K562 (cell line): ENCODE measurements around the gene DGUOK. TPM values are rescaled to one million over a fixed set of nuclear protein-coding genes. Genes with fewer than 3 reads are reported as not detected.

ENCODE experiments used
- BCL6 ChIP-seq: fragments of 250-450 bp; sonication (Bioruptor Pico); IDR thresholded peaks from 2 replicates; pipeline ENCODE4 v1.4.0; 2020
- CBFB ChIP-seq: sonication (generic); formaldehyde crosslinking; IDR thresholded peaks from 2 replicates; pipeline ENCODE4 v1.4.0; 2020; ENCODE audit warnings: mild to moderate bottlenecking, missing genetic modification reagents
- CSDE1 ChIP-seq, 2 experiments: fragments of 450-650 bp; IDR thresholded peaks; 2 replicates each; pipeline ENCODE4 v1.6.1; 2016; ENCODE audit warnings: mild to moderate bottlenecking in 1 of 2
- ESRRA ChIP-seq: fragments of 450-650 bp; IDR thresholded peaks from 2 replicates; pipeline ENCODE4 v1.6.1; 2014; ENCODE audit warnings: low read depth, mild to moderate bottlenecking, moderate library complexity, borderline replicate concordance
- IFI16 ChIP-seq: fragments of 250-450 bp; sonication (Bioruptor Pico); IDR thresholded peaks from 2 replicates; pipeline ENCODE4 v2.1.2; 2022; ENCODE audit warnings: mild to moderate bottlenecking, inconsistent platforms
- JUND ChIP-seq, 2 experiments: IDR thresholded peaks; 2 replicates in 1 of 2; 3 replicates in 1 of 2; pipeline ENCODE4 v1.6.1; 2011; ENCODE audit warnings: borderline replicate concordance in 2 of 2, low read depth in 2 of 2, low read length in 2 of 2, improper control_type of control experiment in 1 of 2, missing biosample characterization in 1 of 2, missing genetic modification characterization in 1 of 2, missing genetic modification reagents in 1 of 2
- MAFG ChIP-seq: fragments of 450-650 bp; conservative IDR thresholded peaks from 2 replicates; pipeline ENCODE4 v1.6.1; 2016; ENCODE audit warnings: missing genetic modification characterization, missing compliant biosample characterization
- NELFE ChIP-seq: IDR thresholded peaks from 2 replicates; pipeline ENCODE4 v1.6.1; 2011; ENCODE audit warnings: mild to moderate bottlenecking; ENCODE audit not compliant: insufficient read depth, insufficient read length
- POLR2G ChIP-seq: fragments of 200-400 bp; formaldehyde crosslinking; IDR thresholded peaks from 2 replicates; pipeline ENCODE4 v1.6.1; 2017; ENCODE audit warnings: low read depth, mild to moderate bottlenecking, antibody characterized with exemption, low read length, moderate library complexity
- RBM25 ChIP-seq: fragments of 200-400 bp; formaldehyde crosslinking; IDR thresholded peaks from 2 replicates; pipeline ENCODE4 v1.6.1; 2018; ENCODE audit warnings: low read length, low read depth, moderate library complexity; ENCODE audit not compliant: severe bottlenecking
- RFX1 ChIP-seq: fragments of 450-650 bp; IDR thresholded peaks from 2 replicates; pipeline ENCODE4 v1.6.1; 2016; ENCODE audit warnings: mild to moderate bottlenecking, moderate library complexity
- SRSF3 ChIP-seq: fragments of 200-400 bp; formaldehyde crosslinking; IDR thresholded peaks from 2 replicates; pipeline ENCODE4 v1.6.1; 2016; ENCODE audit warnings: mild to moderate bottlenecking, low read length, moderate library complexity; ENCODE audit not compliant: insufficient read depth
- STAT5B ChIP-seq: fragments of 250-450 bp; sonication (Bioruptor Pico); IDR thresholded peaks from 2 replicates; pipeline ENCODE4 v1.8.0; 2021; ENCODE audit warnings: mild to moderate bottlenecking, inconsistent platforms
- ZKSCAN3 ChIP-seq: fragments of 250-450 bp; sonication (Bioruptor Pico); IDR thresholded peaks from 2 replicates; pipeline ENCODE4 v1.4.0; 2020
- ZNF239 ChIP-seq: fragments of 250-450 bp; sonication (Bioruptor Pico); IDR thresholded peaks from 2 replicates; pipeline ENCODE4 v1.4.0; 2020; ENCODE audit warnings: mild to moderate bottlenecking
- ZNF316 ChIP-seq: fragments of 450-650 bp; IDR thresholded peaks from 2 replicates; pipeline ENCODE4 v1.6.1; 2016
- ZSCAN32 ChIP-seq: fragments of 450-650 bp; formaldehyde crosslinking; IDR thresholded peaks from 2 replicates; pipeline ENCODE4 v1.4.0; 2020; ENCODE audit warnings: mild to moderate bottlenecking, moderate library complexity
- polyA plus RNA-seq, 8 experiments: library from polyadenylated mRNA; depleted of rRNA in 4 of 8; stranded (reverse) in 5 of 8; unstranded in 3 of 8; fragments of >200 nt; fragmentation: Nextera tagmentation in 2 of 8; fragmentation: Illumina TruSeq in 1 of 8; extraction: Ambion mirVana in 2 of 8; extraction: Trizol in 1 of 8; gene quantifications; 2 replicates each; pipeline versions ENCODE4 v1.2.1 to v1.2.3, GENCODE V29; 2011 to 2014; ENCODE audit warnings: inconsistent platforms in 1 of 8, missing spikeins in 1 of 8
- total RNA-seq, 7 experiments: library from RNA; depleted of rRNA in 6 of 7; stranded (reverse); fragments of >200 nt in 6 of 7; fragmentation: Illumina TruSeq in 2 of 7; extraction: Trizol in 2 of 7; gene quantifications; 2 replicates each; pipeline versions ENCODE4 v1.2.1 to v1.2.3, GENCODE V29; 2011 to 2021; ENCODE audit warnings: low replicate concordance in 1 of 7
- TF ChIP-seq, protein P1 (sequence below): fragments of 250-450 bp; sonication (Bioruptor Pico); IDR thresholded peaks from 2 replicates; pipeline ENCODE4 v1.4.0; 2020; ENCODE audit warnings: mild to moderate bottlenecking, moderate library complexity
- TF ChIP-seq, protein P2 (sequence below): fragments of 450-650 bp; IDR thresholded peaks from 2 replicates; pipeline ENCODE4 v1.6.1; 2016; ENCODE audit warnings: borderline replicate concordance
- TF ChIP-seq, protein P3 (sequence below): sonication (generic); formaldehyde crosslinking; IDR thresholded peaks from 2 replicates; pipeline ENCODE4 v1.8.0; 2022; ENCODE audit warnings: missing genetic modification reagents, mild to moderate bottlenecking, borderline replicate concordance
- TF ChIP-seq, protein P4 (sequence below): sonication (generic); formaldehyde crosslinking; IDR thresholded peaks from 2 replicates; pipeline ENCODE4 v1.8.0; 2022; ENCODE audit warnings: mild to moderate bottlenecking, missing genetic modification reagents

DGUOK gene
- total and polyA plus RNA-seq, 9 of the 15 experiments (the other 6 are each of a cell fraction or from before 2014, with no cell fraction given): 67.0 to 288 (median 126) TPM

DNA sequence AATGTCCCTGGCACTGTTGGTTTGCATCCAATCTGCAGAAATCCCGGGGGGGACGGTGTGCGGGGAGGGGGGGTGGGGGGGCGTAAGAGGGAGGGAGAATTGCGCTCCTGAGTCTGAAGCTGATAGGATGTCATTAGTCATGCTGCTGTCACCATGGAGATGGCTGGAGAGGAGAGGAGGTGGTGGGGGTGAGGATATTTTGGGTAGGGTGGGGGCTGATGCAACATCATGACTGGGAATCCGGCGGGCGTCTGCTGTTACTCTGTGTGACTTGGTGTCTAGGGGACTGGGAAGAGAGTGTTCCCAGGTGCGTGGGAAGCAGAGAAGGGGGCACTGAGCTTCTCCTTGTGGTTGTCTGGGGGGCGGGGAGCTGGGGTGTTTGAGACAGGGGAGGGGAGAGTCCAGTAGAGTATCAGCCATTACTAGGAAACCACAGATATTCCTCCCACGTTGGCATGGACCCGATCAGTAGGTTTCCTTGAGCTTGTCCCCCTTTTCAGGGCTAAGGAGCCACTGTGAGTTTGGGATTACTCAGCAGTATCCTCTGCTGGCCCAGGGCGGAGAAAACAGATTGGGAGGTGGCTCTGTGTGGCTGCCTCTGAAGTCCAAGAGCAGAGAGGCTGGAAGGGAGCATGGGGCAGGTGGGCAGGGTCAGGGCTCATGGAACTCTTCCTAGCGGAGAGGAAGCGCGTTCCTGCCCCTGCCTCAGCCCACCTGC, 77.0 kb downstream of the DGUOK start (continued):
- TF ChIP-seq CSDE1 (IDR thresholded peaks at IDR 0.05): no peak
- no peak for TF ChIP-seq CBFB (CRISPR knock-in tag)
- peak; percentile 86 for TF ChIP-seq RFX1
- TF ChIP-seq ZSCAN32 (CRISPR knock-in tag): peak; percentile 29; the same call in 1 of the 2 replicates
- no peak for TF ChIP-seq NELFE
- TF ChIP-seq STAT5B (CRISPR knock-in tag): no peak
- TF ChIP-seq, protein P1, sequence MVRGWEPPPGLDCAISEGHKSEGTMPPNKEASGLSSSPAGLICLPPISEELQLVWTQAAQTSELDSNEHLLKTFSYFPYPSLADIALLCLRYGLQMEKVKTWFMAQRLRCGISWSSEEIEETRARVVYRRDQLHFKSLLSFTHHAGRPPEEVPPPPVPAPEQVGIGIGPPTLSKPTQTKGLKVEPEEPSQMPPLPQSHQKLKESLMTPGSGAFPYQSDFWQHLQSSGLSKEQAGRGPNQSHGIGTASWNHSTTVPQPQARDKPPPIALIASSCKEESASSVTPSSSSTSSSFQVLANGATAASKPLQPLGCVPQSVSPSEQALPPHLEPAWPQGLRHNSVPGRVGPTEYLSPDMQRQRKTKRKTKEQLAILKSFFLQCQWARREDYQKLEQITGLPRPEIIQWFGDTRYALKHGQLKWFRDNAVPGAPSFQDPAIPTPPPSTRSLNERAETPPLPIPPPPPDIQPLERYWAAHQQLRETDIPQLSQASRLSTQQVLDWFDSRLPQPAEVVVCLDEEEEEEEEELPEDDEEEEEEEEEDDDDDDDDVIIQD (CRISPR knock-in tag): no peak
- TF ChIP-seq ZNF239 (CRISPR knock-in tag): no peak
- no peak for TF ChIP-seq IFI16 (CRISPR knock-in tag)
- no peak for TF ChIP-seq SRSF3
- TF ChIP-seq JUND (IDR thresholded peaks at IDR 0.05; ENCODE audit: borderline replicate concordance, low read depth, low read length): peak; percentile 48; the same call in 1 of the 2 replicates
- TF ChIP-seq JUND (tag; IDR thresholded peaks at IDR 0.05; ENCODE audit: borderline replicate concordance, low read depth, low read length): no peak; the same call in 2 of the 3 replicates
- TF ChIP-seq, protein P2, sequence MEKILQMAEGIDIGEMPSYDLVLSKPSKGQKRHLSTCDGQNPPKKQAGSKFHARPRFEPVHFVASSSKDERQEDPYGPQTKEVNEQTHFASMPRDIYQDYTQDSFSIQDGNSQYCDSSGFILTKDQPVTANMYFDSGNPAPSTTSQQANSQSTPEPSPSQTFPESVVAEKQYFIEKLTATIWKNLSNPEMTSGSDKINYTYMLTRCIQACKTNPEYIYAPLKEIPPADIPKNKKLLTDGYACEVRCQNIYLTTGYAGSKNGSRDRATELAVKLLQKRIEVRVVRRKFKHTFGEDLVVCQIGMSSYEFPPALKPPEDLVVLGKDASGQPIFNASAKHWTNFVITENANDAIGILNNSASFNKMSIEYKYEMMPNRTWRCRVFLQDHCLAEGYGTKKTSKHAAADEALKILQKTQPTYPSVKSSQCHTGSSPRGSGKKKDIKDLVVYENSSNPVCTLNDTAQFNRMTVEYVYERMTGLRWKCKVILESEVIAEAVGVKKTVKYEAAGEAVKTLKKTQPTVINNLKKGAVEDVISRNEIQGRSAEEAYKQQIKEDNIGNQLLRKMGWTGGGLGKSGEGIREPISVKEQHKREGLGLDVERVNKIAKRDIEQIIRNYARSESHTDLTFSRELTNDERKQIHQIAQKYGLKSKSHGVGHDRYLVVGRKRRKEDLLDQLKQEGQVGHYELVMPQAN: no peak
- TF ChIP-seq ESRRA: no peak
- 0 out of 2 replicates have a peak, but pooled peaks have one; percentile 56 for TF ChIP-seq MAFG
- TF ChIP-seq, protein P3, sequence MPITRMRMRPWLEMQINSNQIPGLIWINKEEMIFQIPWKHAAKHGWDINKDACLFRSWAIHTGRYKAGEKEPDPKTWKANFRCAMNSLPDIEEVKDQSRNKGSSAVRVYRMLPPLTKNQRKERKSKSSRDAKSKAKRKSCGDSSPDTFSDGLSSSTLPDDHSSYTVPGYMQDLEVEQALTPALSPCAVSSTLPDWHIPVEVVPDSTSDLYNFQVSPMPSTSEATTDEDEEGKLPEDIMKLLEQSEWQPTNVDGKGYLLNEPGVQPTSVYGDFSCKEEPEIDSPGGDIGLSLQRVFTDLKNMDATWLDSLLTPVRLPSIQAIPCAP (CRISPR knock-in tag): no peak
- no peak for TF ChIP-seq RBM25
- peak; percentile 26; the same call in 1 of the 2 replicates for TF ChIP-seq POLR2G
- TF ChIP-seq, protein P4, sequence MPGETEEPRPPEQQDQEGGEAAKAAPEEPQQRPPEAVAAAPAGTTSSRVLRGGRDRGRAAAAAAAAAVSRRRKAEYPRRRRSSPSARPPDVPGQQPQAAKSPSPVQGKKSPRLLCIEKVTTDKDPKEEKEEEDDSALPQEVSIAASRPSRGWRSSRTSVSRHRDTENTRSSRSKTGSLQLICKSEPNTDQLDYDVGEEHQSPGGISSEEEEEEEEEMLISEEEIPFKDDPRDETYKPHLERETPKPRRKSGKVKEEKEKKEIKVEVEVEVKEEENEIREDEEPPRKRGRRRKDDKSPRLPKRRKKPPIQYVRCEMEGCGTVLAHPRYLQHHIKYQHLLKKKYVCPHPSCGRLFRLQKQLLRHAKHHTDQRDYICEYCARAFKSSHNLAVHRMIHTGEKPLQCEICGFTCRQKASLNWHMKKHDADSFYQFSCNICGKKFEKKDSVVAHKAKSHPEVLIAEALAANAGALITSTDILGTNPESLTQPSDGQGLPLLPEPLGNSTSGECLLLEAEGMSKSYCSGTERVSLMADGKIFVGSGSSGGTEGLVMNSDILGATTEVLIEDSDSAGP (CRISPR knock-in tag): no peak
- TF ChIP-seq BCL6 (CRISPR knock-in tag): no peak
- TF ChIP-seq ZKSCAN3 (CRISPR knock-in tag): no peak
- peak; percentile 88 for TF ChIP-seq ZNF316
